Measurements from ENCODE around the gene RPS6KA5.
"Not testable (repeated sequence)": the region's sequence is repeated elsewhere in the genome, so short reads cannot be mapped to it uniquely, and the experiment has no call there.

RPS6KA5 gene

GRCh38 chr14:90856115-90856514, 204.3 kb downstream of the RPS6KA5 start:
- not testable (repeated sequence) for DNase-seq

- DNase-seq = no peak
These were observed 207.3 kb downstream of the RPS6KA5 start for GRCh38 chr14:90853116-90853515.

GRCh38 chr14:90851327-90852036, 209.0 kb downstream of the RPS6KA5 start:
- no peak for DNase-seq

GRCh38 chr14:90850487-90850886, 210.0 kb downstream of the RPS6KA5 start:
- DNase-seq = no peak

- no peak for DNase-seq
These were observed 210.5 kb downstream of the RPS6KA5 start for GRCh38 chr14:90849787-90850444.

GRCh38 chr14:90848944-90849731, 211.3 kb downstream of the RPS6KA5 start:
- DNase-seq = no peak

- DNase-seq = no peak
These were observed 213.9 kb downstream of the RPS6KA5 start for GRCh38 chr14:90846511-90846910.

GRCh38 chr14:90844321-90844720, 216.1 kb downstream of the RPS6KA5 start:
- DNase-seq = no peak

GRCh38 chr14:90842726-90843125, 217.7 kb downstream of the RPS6KA5 start:
- DNase-seq = no peak

GRCh38 chr14:90840667-90841066, 219.8 kb downstream of the RPS6KA5 start:
- not testable (repeated sequence) for DNase-seq

- no peak for DNase-seq
These were observed 220.6 kb downstream of the RPS6KA5 start for GRCh38 chr14:90839889-90840266.

GRCh38 chr14:90839024-90839888, 221.2 kb downstream of the RPS6KA5 start:
- DNase-seq = no peak

GRCh38 chr14:90838531-90838930, 221.9 kb downstream of the RPS6KA5 start:
- DNase-seq = not testable (repeated sequence)

GRCh38 chr14:90837355-90837754, 223.1 kb downstream of the RPS6KA5 start:
- no peak for DNase-seq

GRCh38 chr14:90836692-90837063, 223.8 kb downstream of the RPS6KA5 start:
- DNase-seq = no peak

GRCh38 chr14:90831821-90832220, 228.6 kb downstream of the RPS6KA5 start:
- DNase-seq = no peak

- no peak for DNase-seq
These were observed 229.3 kb downstream of the RPS6KA5 start for GRCh38 chr14:90830931-90831701.

GRCh38 chr14:90829677-90830076, 230.8 kb downstream of the RPS6KA5 start:
- DNase-seq = no peak

- DNase-seq = no peak
These were observed 231.6 kb downstream of the RPS6KA5 start for GRCh38 chr14:90828642-90829487.

- peak; percentile 88 for DNase-seq
These were observed 232.4 kb downstream of the RPS6KA5 start for GRCh38 chr14:90827919-90828610.
